Mesothelial cell of epicardium (in vitro differentiated cells): ENCODE data around the gene TAGLN. TPM values are rescaled to one million over a fixed set of nuclear protein-coding genes. Genes with fewer than 3 reads are reported as not detected.

Experiments used
- DNase-seq, 2 experiments: peaks; one replicate each; pipeline ENCODE4 v3.0.0; 2021; ENCODE audit warnings: low spot score in 2 of 2; ENCODE audit not compliant: unreplicated experiment in 2 of 2
- H3K27ac Mint-ChIP-seq: 2 replicates; pipeline ENCODE4 v1.8.0; 2021; ENCODE audit warnings: mixed read lengths
- H3K27me3 Mint-ChIP-seq: 2 replicates; pipeline ENCODE4 v1.8.0; 2021; ENCODE audit warnings: low read depth, mixed read lengths
- H3K36me3 Mint-ChIP-seq: 2 replicates; pipeline ENCODE4 v1.8.0; 2021; ENCODE audit warnings: mixed read lengths
- H3K4me1 Mint-ChIP-seq: 2 replicates; pipeline ENCODE4 v1.8.0; 2021; ENCODE audit warnings: mixed read lengths
- H3K4me3 Mint-ChIP-seq: 2 replicates; pipeline ENCODE4 v1.8.0; 2021; ENCODE audit warnings: mild to moderate bottlenecking, moderate library complexity, mixed read lengths
- H3K9me3 Mint-ChIP-seq: 2 replicates; pipeline ENCODE4 v1.8.0; 2021; ENCODE audit warnings: mixed read lengths
- CTCF ChIP-seq: fragments of 200-600 bp; sonication (generic); IDR thresholded peaks from one replicate; pipeline ENCODE4 v1.5.0; 2021; ENCODE audit warnings: antibody characterized with exemption; ENCODE audit not compliant: unreplicated experiment
- total RNA-seq: library from RNA; stranded (reverse); gene quantifications from 3 replicates; pipeline ENCODE4 v1.2.1, GENCODE V29; 2021

Gene TAGLN
- total RNA-seq, 1 donor from 2014 or later: 197 TPM

DNA sequence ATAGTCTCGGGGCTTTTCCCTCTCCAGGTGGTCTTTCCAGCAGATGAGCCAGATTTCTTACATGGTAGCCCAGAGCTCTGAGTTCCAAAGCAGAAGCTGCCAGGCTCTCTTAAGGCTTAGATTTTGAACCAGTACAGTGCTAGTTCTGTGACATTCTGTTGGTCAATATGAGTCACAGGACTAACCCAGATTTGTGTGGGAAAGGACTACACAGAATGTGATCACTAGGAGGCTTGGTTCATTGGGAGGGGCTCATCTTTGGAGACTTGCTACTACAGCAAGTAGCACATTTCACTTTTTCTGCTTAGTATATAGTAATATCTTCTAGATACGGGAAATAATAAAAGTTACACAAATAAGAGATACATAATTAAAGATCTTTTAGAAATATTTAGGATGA is 57.4 kb downstream of the TAGLN start:
- H3K27me3 Mint-ChIP-seq: no peaks in the 10 kb centered on the region
- H3K27ac Mint-ChIP-seq: no peak overlapping the region
- no peaks in the 10 kb centered on the region for H3K9me3 Mint-ChIP-seq
- DNase-seq: no peak
- no peak for TF ChIP-seq CTCF
- H3K4me3 Mint-ChIP-seq: no peak overlapping the region
- peaks cover 2% of the 10 kb centered on the region for H3K4me1 Mint-ChIP-seq
- peaks cover 32% of the 10 kb centered on the region for H3K36me3 Mint-ChIP-seq

Other genes starting within 250 kb of the TAGLN start
- 28.1 to 38.1 TPM (median 35.6 TPM) in 3 replicates for gene SIK3, start 100.9 kb upstream of the TAGLN start, total RNA-seq
- 95.0 to 98.6 TPM (median 97.3 TPM) in 3 replicates for gene PAFAH1B2, start 55.1 kb upstream of the TAGLN start, total RNA-seq
- gene SIDT2, start 20.6 kb upstream of the TAGLN start, total RNA-seq: 37.6 to 41.7 TPM (median 39.4 TPM) in 3 replicates
- gene PCSK7, start 32.7 kb downstream of the TAGLN start, total RNA-seq: 57.0 to 66.0 TPM (median 64.4 TPM) in 3 replicates
- 39.5 to 44.8 TPM (median 39.9 TPM) in 3 replicates for gene RNF214, start 33.3 kb downstream of the TAGLN start, total RNA-seq
- 15.8 to 20.0 TPM (median 16.6 TPM) in 3 replicates for gene BACE1-AS, start 92.0 kb downstream of the TAGLN start, total RNA-seq
- 38.1 to 40.9 TPM (median 40.3 TPM) in 3 replicates for gene BACE1, start 116.9 kb downstream of the TAGLN start, total RNA-seq
- 46.2 to 51.1 TPM (median 48.6 TPM) in 3 replicates for gene CEP164, start 128.5 kb downstream of the TAGLN start, total RNA-seq